ENCODE data around the gene HDAC9.

Gene HDAC9

DNA sequence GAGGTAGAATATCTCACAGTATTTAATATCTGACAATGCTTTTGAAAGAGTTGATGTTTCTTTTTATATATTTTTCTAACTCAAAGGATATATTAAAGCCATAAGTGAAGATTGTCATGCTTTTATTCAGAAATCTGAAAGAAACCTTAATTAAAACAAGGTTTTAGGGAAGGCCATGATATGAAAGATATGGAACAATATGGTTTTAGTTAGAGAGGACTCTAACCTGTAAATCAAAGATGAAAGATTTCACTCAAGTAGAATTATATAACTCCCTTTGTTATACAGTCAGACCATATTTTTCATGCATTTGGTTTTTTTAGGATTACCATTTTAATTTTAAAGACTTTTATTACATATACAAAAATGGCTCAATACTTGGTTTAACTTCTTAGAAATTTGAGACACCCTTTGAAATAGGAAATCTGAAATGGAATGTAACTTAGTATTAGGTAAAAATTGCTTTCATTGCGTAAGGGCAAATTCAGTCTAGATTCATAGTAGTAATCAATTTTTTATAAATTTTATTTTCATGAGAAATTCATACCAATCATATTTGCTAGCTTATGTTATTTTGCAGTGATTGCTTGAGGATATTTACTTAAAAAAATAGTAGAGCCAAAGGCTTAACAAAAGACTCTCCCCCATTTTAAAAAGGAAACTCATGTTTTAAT, 502.1 kb downstream of the HDAC9 start:
- DNase-seq, result no peak
- TF ChIP-seq, protein P1, sequence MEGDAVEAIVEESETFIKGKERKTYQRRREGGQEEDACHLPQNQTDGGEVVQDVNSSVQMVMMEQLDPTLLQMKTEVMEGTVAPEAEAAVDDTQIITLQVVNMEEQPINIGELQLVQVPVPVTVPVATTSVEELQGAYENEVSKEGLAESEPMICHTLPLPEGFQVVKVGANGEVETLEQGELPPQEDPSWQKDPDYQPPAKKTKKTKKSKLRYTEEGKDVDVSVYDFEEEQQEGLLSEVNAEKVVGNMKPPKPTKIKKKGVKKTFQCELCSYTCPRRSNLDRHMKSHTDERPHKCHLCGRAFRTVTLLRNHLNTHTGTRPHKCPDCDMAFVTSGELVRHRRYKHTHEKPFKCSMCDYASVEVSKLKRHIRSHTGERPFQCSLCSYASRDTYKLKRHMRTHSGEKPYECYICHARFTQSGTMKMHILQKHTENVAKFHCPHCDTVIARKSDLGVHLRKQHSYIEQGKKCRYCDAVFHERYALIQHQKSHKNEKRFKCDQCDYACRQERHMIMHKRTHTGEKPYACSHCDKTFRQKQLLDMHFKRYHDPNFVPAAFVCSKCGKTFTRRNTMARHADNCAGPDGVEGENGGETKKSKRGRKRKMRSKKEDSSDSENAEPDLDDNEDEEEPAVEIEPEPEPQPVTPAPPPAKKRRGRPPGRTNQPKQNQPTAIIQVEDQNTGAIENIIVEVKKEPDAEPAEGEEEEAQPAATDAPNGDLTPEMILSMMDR (IDR thresholded peaks at IDR 0.05; ENCODE audit: borderline replicate concordance, extremely low read depth, low read length, poor library complexity, severe bottlenecking), result no peak
- no peak for TF ChIP-seq EZH2 (IDR thresholded peaks at IDR 0.05; ENCODE audit: borderline replicate concordance, low read depth, low read length, severe bottlenecking)
- Histone ChIP-seq H3K9me3 (ENCODE audit: insufficient read depth, low read length, severe bottlenecking) (no peaks in the 10 kb centered on the region), H2AFZ (ENCODE audit: low read depth, low read length) (no peak overlapping the region), H4K20me1 (ENCODE audit: insufficient read depth, low read length) (no peaks in the 10 kb centered on the region), H3K27ac (ENCODE audit: low read length) (no peak overlapping the region), H3K36me3 (ENCODE audit: insufficient read depth, low read length) (no peaks in the 10 kb centered on the region), H3K4me2 (ENCODE audit: insufficient read depth, low read length) (no peak overlapping the region), H3K79me2 (ENCODE audit: insufficient read depth, low read length) (no peaks in the 10 kb centered on the region), H3K4me3 (ENCODE audit: low read depth in 1 of 2, low read length in 2 of 2) (no peak overlapping the region), H3K27me3 (ENCODE audit: insufficient read depth, low read length, poor library complexity) (no peaks in the 10 kb centered on the region), H3K4me1 (ENCODE audit: insufficient read depth, low read length) (no peaks in the 10 kb centered on the region), H3K9ac (ENCODE audit: low read depth, low read length) (no peak overlapping the region)
- ATAC-seq (ENCODE audit: insufficient read depth, low read depth), result no peak

DNA sequence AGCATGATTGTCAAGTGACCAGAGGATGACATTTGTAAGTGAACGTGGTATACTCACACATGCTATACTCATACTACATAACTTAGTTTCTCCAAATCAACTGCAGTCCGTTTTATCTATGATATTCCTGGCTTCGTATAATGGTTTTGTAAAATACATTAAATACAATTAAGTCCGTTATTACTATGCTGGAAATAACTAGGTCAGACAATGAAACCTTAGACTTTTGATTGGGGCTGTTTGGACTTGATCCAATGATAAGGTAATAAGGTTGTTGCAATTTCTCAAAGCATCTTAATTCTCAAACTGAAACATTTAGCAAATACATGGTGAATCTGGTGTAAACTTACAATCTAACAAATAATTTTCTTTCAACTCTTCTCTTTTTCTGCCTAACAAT, 504.9 kb downstream of the HDAC9 start:
- H3K27ac ChIP-seq (ENCODE audit: low read length), result no peak overlapping the region
- ATAC-seq (ENCODE audit: insufficient read depth, low read depth) (no peak), DNase-seq (no peak)
- no peaks in the 10 kb centered on the region for H3K79me2 ChIP-seq (ENCODE audit: insufficient read depth, low read length)
- H2AFZ ChIP-seq (ENCODE audit: low read depth, low read length), result no peak overlapping the region
- no peaks in the 10 kb centered on the region for H3K27me3 ChIP-seq (ENCODE audit: insufficient read depth, low read length, poor library complexity)
- TF ChIP-seq EZH2 (IDR thresholded peaks at IDR 0.05; ENCODE audit: borderline replicate concordance, low read depth, low read length, severe bottlenecking), result no peak
- TF ChIP-seq, protein P1 (IDR thresholded peaks at IDR 0.05; ENCODE audit: borderline replicate concordance, extremely low read depth, low read length, poor library complexity, severe bottlenecking), result no peak
- H3K36me3 ChIP-seq (ENCODE audit: insufficient read depth, low read length), result no peaks in the 10 kb centered on the region
- no peak overlapping the region for H3K9ac ChIP-seq (ENCODE audit: low read depth, low read length)
- no peak overlapping the region for H3K4me2 ChIP-seq (ENCODE audit: insufficient read depth, low read length)
- no peaks in the 10 kb centered on the region for H3K9me3 ChIP-seq (ENCODE audit: insufficient read depth, low read length, severe bottlenecking)
- H3K4me1 ChIP-seq (ENCODE audit: insufficient read depth, low read length), result no peaks in the 10 kb centered on the region
- no peak overlapping the region for H3K4me3 ChIP-seq (ENCODE audit: low read depth in 1 of 2, low read length in 2 of 2)
- no peaks in the 10 kb centered on the region for H4K20me1 ChIP-seq (ENCODE audit: insufficient read depth, low read length)

DNA sequence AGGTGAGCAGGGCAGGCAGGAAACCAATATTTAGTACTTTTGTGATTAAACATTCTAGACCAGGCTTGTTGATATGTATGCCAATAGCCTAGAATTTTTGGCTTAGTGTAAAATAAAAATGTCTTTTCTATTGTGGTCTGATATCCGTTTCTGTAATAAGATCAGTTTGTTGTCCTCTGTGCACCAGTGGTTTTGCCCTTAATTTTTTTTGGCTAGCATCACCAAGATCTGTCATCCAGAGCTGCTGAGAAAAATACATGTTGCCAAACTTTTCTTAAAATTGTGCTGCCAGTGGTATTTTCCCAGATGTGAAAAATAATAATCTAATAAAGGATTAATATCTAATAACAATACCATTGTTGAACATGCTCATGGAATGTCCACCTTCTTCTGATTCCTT, 506.3 kb downstream of the HDAC9 start:
- no peak overlapping the region for H3K4me3 ChIP-seq (ENCODE audit: low read depth in 1 of 2, low read length in 2 of 2)
- H3K36me3 ChIP-seq (ENCODE audit: insufficient read depth, low read length), result no peaks in the 10 kb centered on the region
- H3K4me2 ChIP-seq (ENCODE audit: insufficient read depth, low read length), result no peak overlapping the region
- H3K9me3 ChIP-seq (ENCODE audit: insufficient read depth, low read length, severe bottlenecking), result no peaks in the 10 kb centered on the region
- no peak overlapping the region for H3K27ac ChIP-seq (ENCODE audit: low read length)
- no peak for DNase-seq
- no peak overlapping the region for H3K9ac ChIP-seq (ENCODE audit: low read depth, low read length)
- TF ChIP-seq, protein P1 (IDR thresholded peaks at IDR 0.05; ENCODE audit: borderline replicate concordance, extremely low read depth, low read length, poor library complexity, severe bottlenecking), result no peak
- no peak for TF ChIP-seq EZH2 (IDR thresholded peaks at IDR 0.05; ENCODE audit: borderline replicate concordance, low read depth, low read length, severe bottlenecking)
- no peaks in the 10 kb centered on the region for H3K79me2 ChIP-seq (ENCODE audit: insufficient read depth, low read length)
- no peak for ATAC-seq (ENCODE audit: insufficient read depth, low read depth)
- H4K20me1 ChIP-seq (ENCODE audit: insufficient read depth, low read length), result no peaks in the 10 kb centered on the region
- H2AFZ ChIP-seq (ENCODE audit: low read depth, low read length), result no peak overlapping the region
- H3K4me1 ChIP-seq (ENCODE audit: insufficient read depth, low read length), result no peaks in the 10 kb centered on the region
- no peaks in the 10 kb centered on the region for H3K27me3 ChIP-seq (ENCODE audit: insufficient read depth, low read length, poor library complexity)

Data from DND-41 (cell line).